NOMO-1 treated with dmso at 0.1 percent for 144 hours (cell line): ENCODE results near the gene OR4D9.

Experiments used
- DNase-seq: peaks from one replicate; lab custom pipeline; 2025; ENCODE audit not compliant: unreplicated experiment; lab: John Stamatoyannopoulos, UW

The OR4D9 gene

GRCh38 chr11:59550368-59550841, 39.1 kb downstream of the OR4D9 start:
- peak; percentile 71 for DNase-seq

GRCh38 chr11:59550842-59551658, 39.7 kb downstream of the OR4D9 start:
- DNase-seq, result peak; percentile 66

- no peak for DNase-seq
Observed at GRCh38 chr11:59551659-59552521, 40.6 kb downstream of the OR4D9 start.

DNA sequence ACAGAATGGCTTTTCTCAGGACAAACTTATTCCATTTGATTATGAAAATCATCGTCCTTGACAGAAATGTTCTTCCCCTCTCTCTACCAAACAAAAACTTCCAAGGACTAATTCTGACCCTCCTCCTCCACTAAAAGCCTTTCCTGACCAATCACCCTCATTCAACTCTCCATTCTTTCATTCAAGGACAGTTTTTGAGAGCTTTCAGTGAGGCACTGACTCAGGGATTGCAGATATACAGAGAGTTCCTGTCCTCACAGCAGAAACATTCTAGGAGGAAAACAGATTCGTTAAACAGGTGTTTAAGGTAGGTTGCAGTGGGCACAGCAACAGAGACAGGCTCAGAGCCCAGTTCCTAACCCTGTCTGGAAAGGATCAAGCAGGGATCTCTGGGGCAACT, 41.5 kb downstream of the OR4D9 start:
- DNase-seq, result no peak

DNA sequence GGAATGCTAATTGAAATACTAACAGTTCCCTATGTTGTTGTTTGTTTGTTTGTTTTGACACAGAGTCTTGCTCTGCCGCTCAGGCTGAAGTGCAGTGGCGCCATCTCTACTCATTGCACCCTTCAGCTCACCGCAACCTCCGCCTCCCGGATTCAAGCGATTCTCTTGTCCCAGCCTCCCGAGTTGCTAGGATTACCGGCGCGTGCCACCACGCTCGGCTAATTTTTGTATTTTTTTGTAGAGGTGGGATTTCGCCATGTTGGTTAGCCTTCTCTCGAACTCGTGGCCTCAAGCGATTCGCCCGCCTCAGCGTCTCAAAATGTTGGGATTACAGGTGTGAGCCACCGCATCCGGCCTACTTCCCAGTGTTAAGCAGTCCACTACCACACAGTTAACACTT, 42.0 kb downstream of the OR4D9 start:
- DNase-seq, result no peak

DNA sequence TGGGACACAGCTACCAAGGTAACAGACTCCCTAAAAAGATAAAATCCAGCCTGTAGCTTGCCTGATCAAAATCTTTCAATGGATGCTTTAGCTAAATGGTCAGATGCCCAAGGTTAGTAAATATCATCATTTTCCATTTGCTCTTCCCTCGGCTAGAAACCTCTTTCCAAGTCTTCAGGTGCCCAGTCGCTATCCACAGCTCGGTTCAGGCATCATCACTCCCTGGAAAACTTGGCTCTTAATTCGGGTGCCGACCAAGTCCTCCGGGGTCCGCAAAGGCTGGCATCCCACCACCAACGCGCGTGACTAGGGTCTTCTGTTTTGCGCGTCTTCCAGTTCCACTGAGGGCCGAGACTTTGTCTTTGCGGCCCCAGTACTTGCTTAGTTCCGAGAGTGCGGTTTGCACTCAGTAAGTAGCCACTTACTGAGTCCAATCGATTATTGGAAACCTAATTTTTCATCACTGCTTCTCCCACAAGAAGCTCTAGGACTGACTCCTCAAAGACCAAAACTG, 44.3 kb downstream of the OR4D9 start:
- no peak for DNase-seq

GRCh38 chr11:59556115-59556916, 45.0 kb downstream of the OR4D9 start:
- DNase-seq, result peak; percentile 59

- no peak for DNase-seq
Observed at GRCh38 chr11:59556917-59557348, 45.6 kb downstream of the OR4D9 start.

GRCh38 chr11:59558270-59558643, 46.9 kb downstream of the OR4D9 start:
- no peak for DNase-seq

DNA sequence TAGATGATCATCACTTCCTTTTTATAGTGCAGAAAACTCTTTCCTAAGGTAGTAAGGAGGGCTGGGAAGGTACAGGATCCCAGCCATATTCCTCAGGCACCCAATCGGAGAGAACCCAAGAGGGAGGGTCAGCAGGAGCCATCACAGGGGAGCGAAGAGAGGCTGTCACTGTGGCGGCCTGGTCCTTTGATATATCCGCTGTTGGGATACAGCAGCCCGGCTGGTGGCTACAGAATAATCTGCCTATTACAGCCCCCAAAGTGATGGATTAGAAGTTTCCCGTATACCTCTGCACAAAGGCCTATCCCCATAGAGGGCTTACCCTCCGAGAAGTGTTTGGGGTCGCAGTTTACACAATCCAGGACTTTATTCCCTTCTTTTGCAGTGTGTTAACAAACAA, 48.5 kb downstream of the OR4D9 start:
- no peak for DNase-seq

- peak; percentile 36 for DNase-seq
Observed at GRCh38 chr11:59560290-59560701, 49.0 kb downstream of the OR4D9 start.

DNA sequence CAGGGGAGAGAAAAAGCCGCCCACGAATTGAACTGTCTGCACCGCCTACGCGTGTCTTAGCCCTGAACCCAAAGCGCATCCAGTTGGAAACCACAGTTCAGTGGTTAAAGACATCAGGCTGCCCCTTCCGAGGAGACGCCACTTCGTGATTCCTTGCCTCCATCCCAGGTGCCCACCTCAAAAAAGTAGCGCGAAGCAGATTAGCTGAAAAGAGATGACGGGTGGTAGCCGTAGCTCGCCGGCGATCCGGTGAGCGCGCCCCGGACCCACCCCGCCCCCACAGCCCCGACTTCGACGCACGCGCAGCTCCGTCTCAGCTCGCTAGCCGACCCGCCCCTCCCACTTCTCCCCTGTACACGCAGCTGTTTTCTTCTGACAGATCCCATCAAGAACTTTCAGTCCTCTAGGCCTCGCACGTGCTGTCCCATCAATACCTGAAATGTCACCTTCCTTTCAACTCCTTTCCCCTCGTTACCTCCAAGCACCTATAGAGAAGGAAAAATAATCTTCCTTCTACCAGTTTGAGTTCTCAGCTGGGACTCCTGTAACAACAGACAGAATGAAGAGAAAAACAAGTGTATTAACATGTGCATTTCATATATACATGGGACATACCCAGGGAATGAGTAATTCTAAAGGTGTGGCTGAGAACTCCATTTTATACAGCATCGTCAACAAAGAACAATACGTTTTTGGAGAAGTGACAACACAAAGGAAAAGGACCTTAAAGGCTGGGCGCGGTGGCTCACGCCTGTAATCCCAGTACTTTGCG, 49.5 kb downstream of the OR4D9 start:
- peak; percentile 45 for DNase-seq

DNA sequence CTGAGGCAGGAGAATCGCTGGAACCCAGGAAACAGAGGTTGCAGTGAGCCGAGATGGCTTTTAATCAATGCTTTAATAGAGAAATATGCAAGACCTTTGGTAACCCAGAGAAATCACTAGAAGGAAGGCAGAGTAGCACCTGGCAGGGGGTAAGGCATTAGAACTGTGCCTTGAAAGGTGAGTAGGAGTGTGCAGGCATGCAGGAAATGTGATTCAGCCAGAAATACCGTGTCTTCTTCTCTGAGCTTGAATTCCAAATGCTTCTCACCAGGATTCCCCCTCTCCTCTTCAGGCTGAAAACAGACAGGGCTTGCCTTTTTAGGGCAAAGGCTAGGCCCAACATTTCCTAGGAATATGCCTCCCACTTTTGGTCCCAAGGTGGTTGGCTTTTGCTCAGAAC, 51.0 kb downstream of the OR4D9 start:
- no peak for DNase-seq
